ENCODE results near the gene TAF1D.
"Not testable (repeated sequence)": the region's sequence is repeated elsewhere in the genome, so short reads cannot be mapped to it uniquely, and the experiment has no call there.

Gene TAF1D

DNA sequence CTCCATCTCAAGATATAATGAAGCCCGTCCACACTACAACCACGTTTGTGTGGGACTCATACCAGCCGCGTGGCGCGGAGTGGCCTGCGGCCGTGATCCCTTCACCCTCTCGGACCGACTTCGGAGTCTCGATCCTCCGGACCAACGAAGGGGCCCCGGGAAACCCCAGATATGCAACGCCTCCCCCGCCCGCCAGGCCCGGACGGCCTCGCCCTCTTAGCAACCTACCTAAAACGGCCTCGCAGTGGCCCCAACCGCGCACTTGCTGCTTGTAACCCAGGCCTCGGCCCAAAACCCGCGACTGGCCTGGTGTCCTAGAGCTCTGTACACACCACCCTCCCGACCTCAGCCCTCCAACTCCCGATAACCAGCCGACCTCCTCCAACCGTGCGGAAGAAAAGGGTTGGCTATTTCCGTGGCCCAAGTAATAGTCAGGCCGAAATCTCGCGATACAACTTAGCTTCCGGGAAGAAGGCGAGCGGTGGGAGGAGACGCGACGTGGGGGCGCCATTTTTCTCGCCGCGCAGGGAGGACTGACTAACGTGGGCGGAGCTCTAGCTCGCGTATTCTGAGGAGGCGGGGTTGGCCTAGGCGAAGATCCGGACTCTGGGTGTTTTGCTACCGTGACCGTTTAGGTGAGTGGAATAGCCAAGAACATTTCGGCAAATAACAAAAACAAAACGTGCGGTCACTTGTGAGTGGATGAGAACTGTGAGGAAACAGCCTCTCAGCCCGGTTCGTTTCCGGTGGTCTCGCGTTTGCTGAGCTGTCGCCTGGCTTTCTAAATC lies at the start of gene TAF1D, which contains the start of gene C11orf54:
TSS of gene TAF1D (minus strand) at position 402 of the 788 bp plus-strand sequence. CDS start 2,191 bp downstream, outside the sequence.
TSS of gene C11orf54 (plus strand) at position 579 of the 788 bp plus-strand sequence. CDS start 5,722 bp downstream, outside the sequence.
- peak; percentile 95 for DNase-seq (ENCODE audit: low spot score)

DNA sequence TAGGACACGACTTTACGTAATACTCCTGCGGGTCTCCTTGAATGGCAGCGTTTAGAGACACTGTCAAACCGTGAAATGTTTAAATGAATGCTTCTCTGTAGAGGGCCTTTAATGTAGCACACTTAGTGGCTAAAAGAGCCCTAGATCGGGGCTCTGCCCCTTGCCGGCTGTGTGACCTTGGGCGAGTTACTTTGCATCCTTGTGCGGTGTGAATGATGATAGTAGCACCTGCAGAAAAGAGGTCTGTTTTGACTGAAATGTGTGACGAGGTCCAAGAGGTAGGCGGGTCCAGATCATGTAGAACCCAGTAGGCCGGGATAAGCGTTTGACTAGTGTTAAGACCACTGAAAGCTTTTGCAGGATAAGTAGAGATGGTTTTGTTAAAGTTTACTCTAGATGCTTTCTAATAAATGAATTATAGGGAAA lies 43.7 kb upstream of the TAF1D start:
- DNase-seq (ENCODE audit: low spot score): no peak

DNA sequence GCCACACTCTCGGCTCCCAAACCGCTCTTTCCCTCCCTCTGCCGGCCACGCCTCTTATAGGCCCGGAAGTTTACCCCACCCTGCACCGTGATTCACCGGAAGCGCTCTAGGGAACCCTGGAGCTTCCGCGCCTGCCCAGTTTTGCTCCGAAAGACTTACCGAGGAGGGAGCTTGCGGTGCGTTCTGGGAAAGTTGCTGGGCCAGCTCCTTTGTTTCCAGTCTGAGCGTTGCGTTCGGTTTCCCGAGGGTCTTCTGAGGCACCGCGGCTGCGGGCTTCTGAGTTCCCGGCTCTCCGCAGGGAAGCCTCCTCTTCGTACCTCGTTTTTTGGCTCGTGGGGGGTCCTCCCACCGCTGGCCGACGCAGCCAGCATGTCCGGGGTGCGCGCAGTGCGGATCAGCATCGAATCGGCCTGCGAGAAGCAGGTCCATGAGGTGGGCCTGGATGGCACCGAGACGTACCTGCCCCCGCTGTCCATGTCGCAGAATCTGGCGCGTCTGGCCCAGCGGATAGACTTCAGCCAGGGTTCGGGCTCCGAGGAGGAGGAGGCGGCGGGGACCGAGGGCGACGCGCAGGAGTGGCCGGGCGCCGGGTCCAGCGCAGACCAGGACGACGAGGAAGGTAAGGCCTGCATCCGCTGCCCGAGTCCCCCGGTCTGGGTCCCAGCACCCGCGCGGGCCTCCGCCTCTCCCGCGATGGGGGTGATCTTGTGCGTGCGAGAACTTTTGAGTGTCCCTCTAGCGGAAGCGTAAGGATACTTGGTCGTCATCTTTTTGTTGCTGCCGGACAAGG lies 43.0 kb upstream of the TAF1D start, which contains the start of gene MED17:
TSS of gene MED17 (plus strand) at position 138 of the 790 bp plus-strand sequence. CDS start at position 370, 232 bp downstream.
- DNase-seq (ENCODE audit: low spot score): peak; percentile 97

GRCh38 chr11:93783765-93784144 lies 42.5 kb upstream of the TAF1D start:
- no peak for DNase-seq (ENCODE audit: low spot score)

DNA sequence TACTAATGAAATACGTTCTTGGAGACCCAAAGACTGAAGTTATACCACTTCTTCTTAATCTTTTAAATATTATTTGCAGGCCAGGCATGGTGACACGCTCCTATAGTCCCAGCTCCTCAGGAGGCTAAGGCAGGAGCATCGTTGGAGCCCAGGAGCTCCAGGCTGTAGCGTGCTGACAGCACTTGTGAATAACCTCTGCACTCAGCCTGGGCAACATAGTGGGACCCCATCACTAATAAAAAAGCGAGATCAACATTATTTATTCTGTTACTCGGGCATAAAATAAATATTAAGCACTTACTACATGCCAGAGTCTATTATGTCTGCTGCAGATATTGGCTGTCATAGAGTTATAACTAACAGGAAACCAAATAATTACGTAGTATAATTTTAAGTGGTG lies 42.1 kb upstream of the TAF1D start:
- DNase-seq (ENCODE audit: low spot score): no peak

DNA sequence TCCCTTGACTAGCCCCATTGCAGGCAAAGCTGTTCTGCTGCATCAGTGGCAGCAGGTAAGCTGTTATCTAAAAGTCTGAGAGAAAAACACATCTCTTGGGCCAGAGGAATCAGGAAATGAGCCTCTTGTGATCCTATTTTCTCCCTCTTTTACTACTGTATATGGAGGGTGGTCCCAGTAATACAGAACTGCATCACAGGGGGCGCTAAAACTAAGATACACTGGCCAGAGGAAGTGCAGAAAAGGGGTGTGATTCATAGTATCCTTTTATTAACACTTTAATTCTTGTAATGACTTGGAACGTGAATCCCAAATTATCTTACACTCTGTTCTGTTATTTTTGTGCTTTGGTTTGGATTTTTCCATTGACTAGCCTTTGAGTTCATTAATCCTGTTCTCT lies 34.0 kb upstream of the TAF1D start:
- no peak for DNase-seq (ENCODE audit: low spot score)

DNA sequence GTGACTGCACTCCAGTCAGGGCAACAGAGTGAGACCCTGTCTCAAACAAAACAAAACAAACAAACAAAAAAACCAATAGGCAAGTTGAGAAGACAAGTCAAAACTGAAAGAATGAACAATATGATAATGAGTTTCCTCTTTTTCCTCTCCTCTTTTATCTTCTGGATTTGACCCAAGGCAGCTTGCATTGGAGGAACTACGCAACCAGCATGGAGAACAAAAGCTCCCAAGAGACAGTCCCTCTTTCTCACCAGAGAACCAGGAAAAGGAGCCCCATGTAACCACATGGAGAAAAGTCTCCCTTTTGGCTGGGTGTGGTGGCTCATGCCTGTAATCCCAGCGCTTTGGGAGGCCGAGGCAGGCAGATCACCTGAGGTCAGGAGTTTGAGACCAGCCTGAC lies 33.3 kb upstream of the TAF1D start:
- DNase-seq (ENCODE audit: low spot score): not testable (repeated sequence)

- DNase-seq (ENCODE audit: low spot score): no peak
Measured at GRCh38 chr11:93773601-93774200, 32.4 kb upstream of the TAF1D start.

GRCh38 chr11:93773045-93773477 lies 31.8 kb upstream of the TAF1D start:
- no peak for DNase-seq (ENCODE audit: low spot score)

DNA sequence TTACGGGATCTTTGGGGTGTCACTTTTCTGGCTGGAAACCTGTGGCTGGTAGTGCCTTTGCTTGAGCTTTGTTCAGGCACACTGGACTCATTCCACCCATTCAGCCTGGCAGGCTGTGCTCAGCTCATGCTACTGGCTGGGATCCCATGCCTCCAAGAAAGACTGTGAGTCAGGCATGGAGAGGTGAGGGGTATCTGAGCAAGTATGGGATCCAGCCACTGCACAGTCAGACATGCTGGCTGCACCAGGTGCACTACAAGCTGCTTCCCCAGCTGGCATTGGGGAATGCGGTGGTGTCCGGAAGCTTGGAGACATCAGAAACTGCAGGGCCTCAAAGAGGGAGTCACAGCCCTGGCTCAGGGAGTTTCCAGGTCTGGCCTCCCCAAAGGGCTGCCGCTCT lies 30.8 kb upstream of the TAF1D start:
- DNase-seq (ENCODE audit: low spot score): no peak

DNA sequence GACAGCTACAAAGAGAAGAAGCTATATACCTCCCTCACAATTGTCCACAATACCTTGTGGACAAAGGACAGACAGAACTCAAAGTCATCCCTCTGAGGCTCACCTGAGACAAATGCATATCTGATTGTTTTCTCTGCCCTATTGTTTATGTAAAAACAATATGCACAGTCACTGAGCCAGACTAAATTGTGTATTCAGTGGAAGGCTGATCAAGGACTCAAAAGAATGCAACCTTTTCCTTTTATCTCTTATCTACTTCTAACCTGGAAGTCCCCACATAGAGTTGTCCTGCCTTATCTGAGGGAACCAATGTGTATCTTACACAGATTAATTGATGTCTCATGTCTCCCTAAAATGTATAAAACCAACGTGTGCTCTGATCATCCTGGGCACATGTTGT lies 28.9 kb upstream of the TAF1D start:
- DNase-seq (ENCODE audit: low spot score): no peak

GRCh38 chr11:93767018-93767417 lies 25.7 kb upstream of the TAF1D start:
- DNase-seq (ENCODE audit: low spot score): no peak

GRCh38 chr11:93766504-93766903 lies 25.2 kb upstream of the TAF1D start:
- no peak for DNase-seq (ENCODE audit: low spot score)

GRCh38 chr11:93765551-93765950 lies 24.3 kb upstream of the TAF1D start:
- no peak for DNase-seq (ENCODE audit: low spot score)

- DNase-seq (ENCODE audit: low spot score): no peak
Measured at GRCh38 chr11:93761910-93762309, 20.6 kb upstream of the TAF1D start.

DNA sequence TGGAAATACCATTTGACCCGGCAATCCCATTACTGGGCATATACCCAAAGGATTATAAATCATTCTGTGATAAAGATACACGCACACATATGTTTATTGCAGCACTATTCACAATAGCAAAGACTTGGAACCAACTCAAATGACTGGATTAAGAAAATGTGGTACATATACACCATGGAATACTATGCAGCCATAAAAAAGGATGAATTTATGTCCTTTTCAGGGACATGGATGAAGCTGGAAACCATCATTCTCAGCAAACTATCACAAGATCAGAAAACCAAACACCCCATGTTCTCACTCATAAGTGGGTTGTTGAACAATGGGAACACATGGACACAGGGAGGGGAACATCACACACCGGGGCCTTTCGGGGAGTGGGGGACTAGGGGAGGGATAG lies 17.8 kb upstream of the TAF1D start:
- DNase-seq (ENCODE audit: low spot score): not testable (repeated sequence)

GRCh38 chr11:93757924-93758865 lies 16.9 kb upstream of the TAF1D start:
- no peak for DNase-seq (ENCODE audit: low spot score)

DNA sequence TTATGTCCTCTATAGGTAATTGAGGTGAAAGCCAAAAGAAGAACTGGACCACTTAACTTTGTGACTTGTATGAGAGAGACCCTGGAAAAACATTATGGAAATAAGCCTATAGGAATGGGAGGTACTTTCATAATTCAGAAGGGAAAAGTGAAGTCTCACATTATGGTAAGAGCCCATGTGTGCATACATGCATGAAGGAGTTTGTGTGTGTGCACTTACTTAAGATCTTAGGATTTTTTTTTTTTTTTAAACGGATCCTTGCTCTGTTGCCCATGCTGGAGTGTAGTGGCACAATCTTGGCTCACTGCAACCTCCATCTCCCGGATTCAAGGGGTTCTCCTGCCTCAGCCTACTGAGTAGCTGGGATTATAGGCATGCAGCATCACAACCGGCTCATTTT lies 16.0 kb upstream of the TAF1D start:
- DNase-seq (ENCODE audit: low spot score): no peak

- DNase-seq (ENCODE audit: low spot score): no peak
Measured at GRCh38 chr11:93756748-93757147, 15.5 kb upstream of the TAF1D start.

DNA sequence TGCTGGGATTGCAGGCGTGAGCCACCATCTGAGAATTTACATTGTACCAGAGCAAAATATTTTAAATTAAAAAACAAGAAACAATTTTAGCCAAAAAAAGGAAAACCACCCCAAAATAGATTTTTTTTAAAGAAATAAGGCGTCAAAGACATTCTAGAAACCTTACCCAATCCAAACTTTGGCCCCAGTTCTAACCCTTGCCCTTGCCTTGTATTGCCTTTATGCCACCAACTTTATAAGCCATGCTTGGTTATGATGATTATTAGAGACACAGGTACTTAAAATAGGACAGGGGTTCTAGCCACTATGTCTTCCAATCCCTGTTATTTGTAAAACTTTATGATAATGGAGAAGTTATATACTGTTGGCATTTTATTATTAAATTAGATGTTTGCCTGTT lies 11.9 kb upstream of the TAF1D start:
- no peak for DNase-seq (ENCODE audit: low spot score)

- DNase-seq (ENCODE audit: low spot score): no peak
Measured at GRCh38 chr11:93751001-93751400, 9.7 kb upstream of the TAF1D start.
